Naive B cell (primary cell): Measurements from ENCODE around the gene GFY. TPM values are rescaled to one million over a fixed set of nuclear protein-coding genes. Genes with fewer than 3 reads are reported as not detected.

ENCODE experiments used
- ATAC-seq, 2 donors: fragments of 150-1000 bp; cut with Tn5 transposase; 2 replicates each; pipeline ENCODE4 v1.10.0; 2021; ENCODE audit warnings: low read depth in 2 of 2, mild to moderate bottlenecking in 2 of 2, moderate library complexity in 2 of 2
- DNase-seq: peaks from one replicate; pipeline ENCODE4 v3.0.0; 2022
- H3K27ac Mint-ChIP-seq, 6 donors: one replicate each; pipeline ENCODE4 v1.8.0; 2020 to 2022; ENCODE audit warnings: mild to moderate bottlenecking in 6 of 6, mixed read lengths in 6 of 6, moderate library complexity in 5 of 6, inconsistent platforms in 2 of 6
- H3K27me3 Mint-ChIP-seq, 3 donors: one replicate each; pipeline ENCODE4 v1.8.0; 2021 to 2022; ENCODE audit warnings: mixed read lengths in 3 of 3, mild to moderate bottlenecking in 1 of 3
- H3K36me3 Mint-ChIP-seq, 2 donors: one replicate each; pipeline ENCODE4 v1.8.0; 2020 to 2022; ENCODE audit warnings: mixed read lengths in 2 of 2, inconsistent platforms in 1 of 2, mild to moderate bottlenecking in 1 of 2
- H3K4me1 Mint-ChIP-seq, 3 donors: one replicate each; pipeline ENCODE4 v1.8.0; 2020 to 2022; ENCODE audit warnings: mixed read lengths in 3 of 3, inconsistent platforms in 1 of 3, mild to moderate bottlenecking in 1 of 3, moderate library complexity in 1 of 3
- H3K4me3 Mint-ChIP-seq, 8 donors: one replicate each; pipeline ENCODE4 v1.8.0; 2020 to 2022; ENCODE audit warnings: mild to moderate bottlenecking in 8 of 8, mixed read lengths in 8 of 8, moderate library complexity in 8 of 8, inconsistent platforms in 2 of 8
- H3K9me3 Mint-ChIP-seq, 7 donors: one replicate each; pipeline ENCODE4 v1.8.0; 2020 to 2022; ENCODE audit warnings: mixed read lengths in 7 of 7, mild to moderate bottlenecking in 5 of 7, inconsistent platforms in 2 of 7, moderate library complexity in 1 of 7
- polyA plus RNA-seq, 6 donors: library from polyadenylated mRNA; unstranded; fragments of 300-500 nt; fragmentation: Illumina TruSeq; gene quantifications; one replicate each; pipeline ENCODE4 v1.2.3, GENCODE V29; 2021; ENCODE audit warnings: low read depth in 6 of 6

The GFY gene
- polyA plus RNA-seq, 6 donors from 2014 or later = not detected

- Mint-ChIP-seq H3K4me3 (peak overlapping the region in 2 of 8 donors; percentile 14 to 83), H3K27ac (peak overlapping the region in 3 of 6 donors; percentile 33 to 44 (median 40)), H3K4me1 (peaks cover 43 to 47% (median 47%) of the 10 kb centered on the region in 3 donors), H3K36me3 (peaks cover 0 to 32% of the 10 kb centered on the region in 2 donors), H3K9me3 (peaks cover 0 to 12% (median 0%) of the 10 kb centered on the region in 7 donors), H3K27me3 (peaks cover 74 to 96% (median 96%) of the 10 kb centered on the region in 3 donors)
- ATAC-seq = no peak
- no peak for DNase-seq
These were observed 9.9 kb downstream of the GFY start for GRCh38 chr19:49434907-49435583.

- peaks cover 75 to 96% (median 96%) of the 10 kb centered on the region in 3 donors for H3K27me3 Mint-ChIP-seq
- H3K27ac Mint-ChIP-seq = peak overlapping the region in 1 of 6 donors; percentile 44
- peaks cover 39 to 52% (median 44%) of the 10 kb centered on the region in 3 donors for H3K4me1 Mint-ChIP-seq
- no peak for ATAC-seq
- peak overlapping the region in 4 of 8 donors; percentile 14 to 39 (median 33) for H3K4me3 Mint-ChIP-seq
- H3K9me3 Mint-ChIP-seq = peaks cover 0 to 10% (median under 1%) of the 10 kb centered on the region in 7 donors
- H3K36me3 Mint-ChIP-seq = peaks cover under 1 to 32% of the 10 kb centered on the region in 2 donors
- no peak for DNase-seq
These were observed 10.5 kb downstream of the GFY start for GRCh38 chr19:49435670-49436069.

- Mint-ChIP-seq H3K4me1 (peaks cover 42 to 56% (median 45%) of the 10 kb centered on the region in 3 donors), H3K27ac (no peak overlapping the region), H3K4me3 (peak overlapping the region in 4 of 8 donors; percentile 32 to 73 (median 36)), H3K27me3 (peaks cover 77 to 96% (median 95%) of the 10 kb centered on the region in 3 donors), H3K9me3 (peaks cover 0 to 10% (median 0%) of the 10 kb centered on the region in 7 donors), H3K36me3 (peaks cover 3 to 35% of the 10 kb centered on the region in 2 donors)
- DNase-seq = peak; percentile 40
- peak; percentile 51 to 52 for ATAC-seq
These were observed 11.3 kb downstream of the GFY start for GRCh38 chr19:49436381-49437017.

- Mint-ChIP-seq H3K4me3 (peak overlapping the region in 4 of 8 donors; percentile 15 to 38 (median 30)), H3K9me3 (peaks cover 0 to 10% (median 2%) of the 10 kb centered on the region in 7 donors), H3K4me1 (peaks cover 45 to 59% (median 49%) of the 10 kb centered on the region in 3 donors), H3K27ac (no peak overlapping the region), H3K36me3 (peaks cover 3 to 38% of the 10 kb centered on the region in 2 donors), H3K27me3 (peaks cover 80 to 96% (median 96%) of the 10 kb centered on the region in 3 donors)
- DNase-seq (no peak), ATAC-seq (no peak)
These were observed 12.0 kb downstream of the GFY start for GRCh38 chr19:49437231-49437630.

GRCh38 chr19:49438261-49438660 is 13.1 kb downstream of the GFY start:
- peaks cover 45 to 57% (median 50%) of the 10 kb centered on the region in 3 donors for H3K4me1 Mint-ChIP-seq
- H3K4me3 Mint-ChIP-seq = peak overlapping the region in 1 of 8 donors; percentile 74
- peaks cover 3 to 38% of the 10 kb centered on the region in 2 donors for H3K36me3 Mint-ChIP-seq
- peaks cover 0 to 10% (median 2%) of the 10 kb centered on the region in 7 donors for H3K9me3 Mint-ChIP-seq
- ATAC-seq (no peak), DNase-seq (no peak)
- H3K27ac Mint-ChIP-seq = no peak overlapping the region
- H3K27me3 Mint-ChIP-seq = peaks cover 79 to 93% (median 92%) of the 10 kb centered on the region in 3 donors

DNA sequence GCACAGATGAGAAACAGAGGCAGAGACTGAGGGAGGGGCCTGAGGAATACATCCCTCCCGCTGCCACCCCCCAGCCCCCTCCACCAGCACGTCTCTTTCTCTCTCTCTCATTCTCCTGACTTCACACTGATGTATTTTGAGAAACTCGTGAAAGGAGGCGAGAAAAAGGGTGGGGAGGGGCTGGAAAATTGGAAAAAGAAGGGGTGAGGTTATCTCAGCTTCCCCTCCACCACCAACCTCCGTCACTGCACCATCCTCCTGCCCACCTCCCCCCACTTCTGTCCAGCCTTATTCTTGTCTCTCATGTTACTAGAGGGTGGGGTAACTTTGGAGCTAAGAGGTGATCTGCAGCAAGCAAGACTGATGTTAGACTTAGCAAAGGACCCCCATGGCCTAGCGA is 14.6 kb downstream of the GFY start:
- Mint-ChIP-seq H3K27ac (peak overlapping the region in 1 of 6 donors; percentile 72), H3K4me3 (peak overlapping the region in 1 of 8 donors; percentile 86), H3K9me3 (peaks cover 0 to 10% (median 2%) of the 10 kb centered on the region in 7 donors), H3K27me3 (peaks cover 71 to 81% (median 78%) of the 10 kb centered on the region in 3 donors), H3K36me3 (peaks cover 3 to 38% of the 10 kb centered on the region in 2 donors), H3K4me1 (peaks cover 49 to 58% (median 58%) of the 10 kb centered on the region in 3 donors)
- DNase-seq (no peak), ATAC-seq (no peak)

- peaks cover 53 to 58% (median 57%) of the 10 kb centered on the region in 3 donors for H3K4me1 Mint-ChIP-seq
- peaks cover 63 to 73% (median 70%) of the 10 kb centered on the region in 3 donors for H3K27me3 Mint-ChIP-seq
These were observed 15.4 kb downstream of the GFY start for GRCh38 chr19:49440439-49441209.

DNA sequence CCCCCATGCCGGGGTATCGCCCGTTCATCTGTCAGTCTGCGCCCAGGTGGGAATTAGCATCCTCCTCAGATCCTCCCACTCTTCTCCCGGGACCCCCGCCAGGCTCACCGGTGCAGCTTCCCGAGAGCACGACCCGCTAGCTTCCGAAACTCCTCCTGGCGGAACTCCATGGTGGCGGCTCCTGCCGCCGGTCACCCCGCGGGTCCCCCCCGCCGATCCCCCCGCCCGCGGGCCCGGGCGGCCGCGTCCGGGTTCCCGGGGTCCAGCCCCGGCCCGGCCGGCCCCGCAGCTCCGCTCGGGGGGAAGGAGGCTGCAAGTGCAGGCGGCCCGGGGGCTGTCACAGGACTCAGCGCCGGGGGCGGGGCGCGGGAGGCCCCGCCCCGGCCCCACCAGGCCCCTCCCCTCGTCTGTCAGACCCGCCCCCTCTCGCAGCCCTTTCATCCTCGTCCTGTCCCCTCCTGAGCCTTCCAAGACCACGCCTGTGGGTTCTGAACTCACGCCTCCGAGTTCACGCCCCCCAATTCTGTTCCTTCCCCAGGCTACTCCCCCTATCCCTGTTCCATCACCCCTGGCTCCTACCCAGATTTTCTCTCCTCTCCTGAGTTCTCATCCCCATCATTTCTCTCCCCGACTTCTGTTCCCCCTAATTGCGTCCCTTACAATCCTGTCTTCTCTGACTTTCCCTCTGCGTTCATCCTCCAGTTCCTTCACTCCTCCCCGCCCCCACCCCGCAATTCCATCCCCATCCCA is 16.2 kb downstream of the GFY start, which contains the start of gene SLC17A7:
Gene SLC17A7 (minus strand): TSS at position 318 of the 750 bp plus-strand sequence. CDS start 148 bp downstream, at position 170.
- peaks cover 48 to 58% (median 51%) of the 10 kb centered on the region in 3 donors for H3K4me1 Mint-ChIP-seq

More at GRCh38 chr19:49440439-49441209, 15.4 kb downstream of the GFY start:
- DNase-seq = no peak
- Mint-ChIP-seq H3K36me3 (peaks cover 3 to 33% of the 10 kb centered on the region in 2 donors), H3K27ac (peak overlapping the region in 2 of 6 donors; percentile 3 to 26), H3K4me3 (peak overlapping the region in 7 of 8 donors; percentile 17 to 86 (median 75)), H3K9me3 (peaks cover 0 to 4% (median 2%) of the 10 kb centered on the region in 7 donors)
- ATAC-seq = no peak

GRCh38 chr19:49441960-49442350 is 16.8 kb downstream of the GFY start:
- peaks cover 44 to 61% (median 50%) of the 10 kb centered on the region in 3 donors for H3K4me1 Mint-ChIP-seq
- ATAC-seq = no peak
- DNase-seq = no peak
- H3K36me3 Mint-ChIP-seq = peaks cover 3 to 25% of the 10 kb centered on the region in 2 donors
- peak overlapping the region in 2 of 6 donors; percentile 88 for H3K27ac Mint-ChIP-seq
- H3K27me3 Mint-ChIP-seq = peaks cover 50 to 60% (median 57%) of the 10 kb centered on the region in 3 donors
- peaks cover 0 to 4% (median 0%) of the 10 kb centered on the region in 7 donors for H3K9me3 Mint-ChIP-seq
- H3K4me3 Mint-ChIP-seq = peak overlapping the region; percentile 79 to 94 (median 91)

More for the DNA sequence above, 16.2 kb downstream of the GFY start, which contains the start of gene SLC17A7:
- Mint-ChIP-seq H3K27me3 (peaks cover 55 to 65% (median 62%) of the 10 kb centered on the region in 3 donors), H3K36me3 (peaks cover 3 to 27% of the 10 kb centered on the region in 2 donors), H3K4me3 (peak within 1 kb of the TSS; percentile 79 to 94 (median 91)), H3K27ac (peak within 1 kb of the TSS in 5 of 6 donors; percentile 3 to 88 (median 76)), H3K9me3 (peaks cover 0 to 4% (median 0%) of the 10 kb centered on the region in 7 donors)
- DNase-seq (no peak), ATAC-seq (no peak)

- peaks cover 41 to 60% (median 50%) of the 10 kb centered on the region in 3 donors for H3K4me1 Mint-ChIP-seq
- DNase-seq = no peak
These were observed 17.2 kb downstream of the GFY start for GRCh38 chr19:49442354-49442753.

DNA sequence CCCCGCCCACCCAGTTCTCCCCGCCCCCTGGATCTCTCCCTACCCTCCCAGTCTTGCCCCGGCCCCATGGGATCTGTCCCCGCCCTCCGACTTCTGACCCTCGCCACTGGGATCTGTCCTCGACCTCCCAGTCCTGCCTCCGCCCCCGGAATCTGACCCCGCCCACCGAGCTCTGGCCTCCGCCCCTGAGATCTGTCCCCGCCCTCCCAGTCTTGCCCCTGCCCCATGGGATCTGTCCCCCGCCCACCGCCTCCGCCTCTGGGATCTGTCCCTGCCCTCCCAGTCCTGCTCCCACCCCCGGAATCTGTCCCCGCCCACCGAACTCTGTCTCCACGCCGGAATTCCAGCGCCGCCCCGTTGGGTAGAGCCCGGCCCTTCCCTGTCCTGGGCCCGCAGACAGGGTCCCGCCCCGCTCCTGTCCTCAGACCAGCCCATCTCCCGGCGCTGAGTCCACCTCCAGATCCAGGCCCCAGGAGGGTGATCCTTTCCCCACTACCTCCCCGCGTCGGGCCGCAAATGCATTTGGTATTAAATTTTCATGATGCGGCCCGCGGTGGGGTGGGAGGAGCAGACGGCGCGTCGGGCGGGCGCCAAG is 17.7 kb downstream of the GFY start:
- Mint-ChIP-seq H3K27ac (peak overlapping the region in 5 of 6 donors; percentile 84 to 98 (median 93)), H3K4me3 (peak overlapping the region; percentile 79 to 94 (median 91)), H3K27me3 (peaks cover 41 to 50% (median 47%) of the 10 kb centered on the region in 3 donors), H3K9me3 (peaks cover 0 to 4% (median 0%) of the 10 kb centered on the region in 7 donors), H3K36me3 (peaks cover 3 to 21% of the 10 kb centered on the region in 2 donors), H3K4me1 (peaks cover 37 to 58% (median 48%) of the 10 kb centered on the region in 3 donors)
- ATAC-seq (peak; percentile 16 to 20), DNase-seq (no peak)

More at GRCh38 chr19:49442354-49442753, 17.2 kb downstream of the GFY start:
- no peak for ATAC-seq
- H3K36me3 Mint-ChIP-seq = peaks cover 3 to 21% of the 10 kb centered on the region in 2 donors
- peak overlapping the region in 4 of 6 donors; percentile 9 to 90 (median 82) for H3K27ac Mint-ChIP-seq
- peaks cover 0 to 4% (median 0%) of the 10 kb centered on the region in 7 donors for H3K9me3 Mint-ChIP-seq
- H3K27me3 Mint-ChIP-seq = peaks cover 46 to 56% (median 53%) of the 10 kb centered on the region in 3 donors
- peak overlapping the region; percentile 79 to 94 (median 91) for H3K4me3 Mint-ChIP-seq
